Fibroblast of pulmonary artery (primary cell): ENCODE results near the gene KBTBD6.
"Not testable (repeated sequence)": the region's sequence is repeated elsewhere in the genome, so short reads cannot be mapped to it uniquely, and the experiment has no call there.

Source experiments
- DNase-seq: peaks from one replicate; pipeline ENCODE4 v3.0.0-alpha.2; 2010; ENCODE audit warnings: low read depth
- H3K4me3 ChIP-seq: replicated peaks from 2 replicates; pipeline ENCODE4 v1.5.1; 2011; ENCODE audit warnings: low read depth, mild to moderate bottlenecking, control low read depth, low read length, moderate library complexity
- TF ChIP-seq, protein P1 (sequence below): IDR thresholded peaks from 2 replicates; pipeline ENCODE4 v1.5.1; 2011; ENCODE audit warnings: mild to moderate bottlenecking, control low read depth, low read length, inconsistent platforms; ENCODE audit errors: missing control alignments

KBTBD6 gene, protein sequence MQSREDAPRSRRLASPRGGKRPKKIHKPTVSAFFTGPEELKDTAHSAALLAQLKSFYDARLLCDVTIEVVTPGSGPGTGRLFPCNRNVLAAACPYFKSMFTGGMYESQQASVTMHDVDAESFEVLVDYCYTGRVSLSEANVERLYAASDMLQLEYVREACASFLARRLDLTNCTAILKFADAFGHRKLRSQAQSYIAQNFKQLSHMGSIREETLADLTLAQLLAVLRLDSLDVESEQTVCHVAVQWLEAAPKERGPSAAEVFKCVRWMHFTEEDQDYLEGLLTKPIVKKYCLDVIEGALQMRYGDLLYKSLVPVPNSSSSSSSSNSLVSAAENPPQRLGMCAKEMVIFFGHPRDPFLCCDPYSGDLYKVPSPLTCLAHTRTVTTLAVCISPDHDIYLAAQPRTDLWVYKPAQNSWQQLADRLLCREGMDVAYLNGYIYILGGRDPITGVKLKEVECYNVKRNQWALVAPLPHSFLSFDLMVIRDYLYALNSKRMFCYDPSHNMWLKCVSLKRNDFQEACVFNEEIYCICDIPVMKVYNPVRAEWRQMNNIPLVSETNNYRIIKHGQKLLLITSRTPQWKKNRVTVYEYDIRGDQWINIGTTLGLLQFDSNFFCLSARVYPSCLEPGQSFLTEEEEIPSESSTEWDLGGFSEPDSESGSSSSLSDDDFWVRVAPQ

DNA sequence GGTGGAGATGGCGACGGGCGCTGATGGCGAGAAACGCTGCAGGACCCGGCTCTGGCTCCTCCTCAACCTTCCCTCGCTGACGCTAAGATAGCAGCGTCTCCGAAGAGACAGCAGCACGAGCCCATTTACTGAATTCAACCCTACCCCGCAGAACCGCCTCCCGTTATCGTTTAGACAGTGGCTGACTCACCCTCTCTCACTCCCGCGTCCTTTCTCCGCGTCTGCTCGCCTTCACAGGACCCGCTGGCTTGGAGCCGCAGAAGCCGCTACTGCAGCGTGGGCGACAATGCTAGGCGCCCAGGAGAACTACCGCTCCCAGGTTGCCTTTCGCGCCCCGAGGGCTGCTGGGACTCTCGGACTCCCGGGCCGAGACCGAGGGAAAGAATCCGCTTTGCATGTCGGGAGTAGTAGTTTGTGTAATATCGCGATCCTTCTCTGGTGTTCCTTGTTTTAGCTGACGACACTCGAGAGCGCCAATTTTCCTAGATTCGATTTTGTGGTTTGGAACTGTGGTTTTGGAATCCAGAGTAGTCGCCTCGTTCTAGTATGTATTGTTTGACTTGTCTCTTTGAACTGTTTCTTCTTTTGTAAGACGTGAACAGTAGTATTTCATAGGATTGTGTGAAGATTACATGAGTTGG, at the start of gene KBTBD6:
KBTBD6 (minus strand) TSS at position 291 of the 641 bp plus-strand sequence. CDS start 291 bp downstream, outside the sequence.
- H3K4me3 ChIP-seq, result peak within 1 kb of the TSS; percentile 78
- peak; percentile 99 for DNase-seq
- TF ChIP-seq, protein P1, sequence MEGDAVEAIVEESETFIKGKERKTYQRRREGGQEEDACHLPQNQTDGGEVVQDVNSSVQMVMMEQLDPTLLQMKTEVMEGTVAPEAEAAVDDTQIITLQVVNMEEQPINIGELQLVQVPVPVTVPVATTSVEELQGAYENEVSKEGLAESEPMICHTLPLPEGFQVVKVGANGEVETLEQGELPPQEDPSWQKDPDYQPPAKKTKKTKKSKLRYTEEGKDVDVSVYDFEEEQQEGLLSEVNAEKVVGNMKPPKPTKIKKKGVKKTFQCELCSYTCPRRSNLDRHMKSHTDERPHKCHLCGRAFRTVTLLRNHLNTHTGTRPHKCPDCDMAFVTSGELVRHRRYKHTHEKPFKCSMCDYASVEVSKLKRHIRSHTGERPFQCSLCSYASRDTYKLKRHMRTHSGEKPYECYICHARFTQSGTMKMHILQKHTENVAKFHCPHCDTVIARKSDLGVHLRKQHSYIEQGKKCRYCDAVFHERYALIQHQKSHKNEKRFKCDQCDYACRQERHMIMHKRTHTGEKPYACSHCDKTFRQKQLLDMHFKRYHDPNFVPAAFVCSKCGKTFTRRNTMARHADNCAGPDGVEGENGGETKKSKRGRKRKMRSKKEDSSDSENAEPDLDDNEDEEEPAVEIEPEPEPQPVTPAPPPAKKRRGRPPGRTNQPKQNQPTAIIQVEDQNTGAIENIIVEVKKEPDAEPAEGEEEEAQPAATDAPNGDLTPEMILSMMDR, result no peak

DNA sequence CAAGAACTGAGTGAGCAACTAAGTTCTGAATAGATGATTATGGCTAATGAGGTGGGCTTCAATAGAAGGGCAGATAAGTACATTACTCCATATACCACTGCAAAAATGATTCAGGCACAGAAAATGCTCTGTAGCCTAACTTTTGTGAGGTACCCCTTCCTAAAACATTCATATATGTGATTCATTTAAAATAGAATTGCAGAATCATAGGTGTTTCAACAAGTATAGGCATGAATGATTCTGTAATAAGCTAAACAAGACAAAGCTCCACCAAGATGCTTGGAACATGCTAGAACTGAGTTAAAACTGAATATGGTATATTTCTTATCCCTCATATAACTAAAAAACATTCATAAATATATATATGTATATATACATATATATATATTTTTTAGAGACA, 49.6 kb upstream of the KBTBD6 start:
- DNase-seq, result no peak
- H3K4me3 ChIP-seq, result no peak overlapping the region
- TF ChIP-seq, protein P1, result no peak

DNA sequence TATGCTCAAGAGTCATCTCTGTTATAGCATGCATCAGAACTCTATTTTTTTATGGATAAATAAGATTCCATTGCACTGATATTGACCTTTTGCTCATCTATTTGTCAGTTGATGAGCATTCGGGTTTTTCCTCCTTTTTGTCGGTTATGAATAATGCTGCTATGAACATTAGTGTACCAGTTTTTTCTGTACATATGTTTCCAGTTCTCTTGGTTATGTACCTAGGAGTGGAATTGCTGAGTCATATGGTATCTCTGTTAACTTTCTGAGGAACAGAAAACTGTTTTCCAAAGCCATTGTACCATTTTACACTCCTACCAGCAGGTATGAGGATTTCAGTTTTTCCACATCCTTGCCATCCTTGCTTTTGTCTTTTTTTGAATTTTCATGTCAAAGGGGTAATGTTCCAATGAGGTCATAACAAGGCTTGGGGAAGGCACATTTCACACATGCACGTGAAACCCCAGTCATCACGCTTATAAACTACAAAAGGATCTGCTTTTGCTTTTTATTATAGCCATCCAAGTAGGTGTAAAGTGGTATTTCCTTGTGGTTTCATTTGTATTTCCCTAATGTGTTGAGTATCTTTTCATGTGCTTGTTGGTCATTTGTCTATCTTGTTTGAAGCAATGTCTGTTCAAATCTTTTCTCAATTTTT, 47.1 kb upstream of the KBTBD6 start:
- TF ChIP-seq, protein P1, result no peak
- peak; percentile 36 for DNase-seq

DNA sequence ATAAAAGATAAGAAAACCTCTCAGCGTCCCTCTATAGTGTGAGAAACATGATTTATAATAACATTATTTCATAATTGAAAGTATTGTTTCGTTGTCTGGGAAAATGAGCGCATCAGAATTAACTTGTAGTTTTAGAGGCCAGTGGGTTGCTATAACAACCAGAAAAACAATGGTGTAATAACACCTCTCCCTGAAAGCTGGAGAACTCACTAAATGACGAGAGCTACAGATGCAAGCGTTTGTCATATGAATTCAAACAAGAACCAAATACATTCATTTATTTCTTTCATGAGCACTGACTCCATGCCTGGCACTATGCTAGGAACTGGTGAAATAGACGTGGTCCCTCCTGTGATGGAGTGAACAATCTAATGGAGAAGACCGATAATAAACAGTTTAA, 45.4 kb upstream of the KBTBD6 start:
- TF ChIP-seq, protein P1, result no peak
- DNase-seq, result peak; percentile 70
- no peak overlapping the region for H3K4me3 ChIP-seq

More for the DNA sequence above, 47.1 kb upstream of the KBTBD6 start:
- H3K4me3 ChIP-seq, result no peak overlapping the region

DNA sequence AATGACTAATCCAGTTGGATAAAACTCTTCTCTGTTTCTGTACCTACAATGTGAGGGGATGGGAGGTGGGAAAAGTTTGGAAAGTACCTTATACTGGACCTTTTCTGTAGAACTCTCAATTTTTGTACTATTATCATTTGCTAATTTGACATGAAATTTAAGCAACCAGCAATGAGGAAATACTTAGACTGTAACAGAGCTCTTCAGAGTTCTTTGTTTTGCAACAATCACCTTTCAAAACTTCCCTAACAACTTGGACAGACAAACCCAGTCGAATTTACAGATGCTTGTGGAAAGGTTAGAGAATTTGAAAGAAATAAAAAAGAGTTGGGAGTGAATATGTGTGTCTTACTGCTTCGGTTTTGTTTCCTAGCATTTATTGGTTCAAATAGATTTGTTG, 45.0 kb upstream of the KBTBD6 start:
- DNase-seq, result peak; percentile 43
- no peak overlapping the region for H3K4me3 ChIP-seq
- TF ChIP-seq, protein P1, result no peak

DNA sequence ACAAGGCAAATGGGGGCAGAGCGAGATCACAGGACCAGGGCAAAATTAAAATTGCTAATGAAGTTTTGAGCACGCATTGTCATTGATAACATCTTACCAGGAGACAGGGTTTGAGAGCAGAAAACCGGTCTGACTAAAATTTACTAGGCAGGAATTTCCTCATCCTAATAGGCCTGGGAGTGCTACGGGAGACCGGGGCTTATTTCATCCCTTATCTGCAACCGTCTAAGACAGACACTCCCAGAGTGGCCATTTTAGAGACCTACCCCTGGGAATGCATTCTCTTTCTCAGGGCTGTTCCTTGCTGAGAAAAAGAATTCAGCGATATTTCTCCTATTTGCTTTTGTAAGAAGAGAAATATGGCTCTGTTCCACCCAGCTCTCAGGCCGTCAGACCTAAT, 43.0 kb upstream of the KBTBD6 start:
- not testable (repeated sequence) for H3K4me3 ChIP-seq, DNase-seq

DNA sequence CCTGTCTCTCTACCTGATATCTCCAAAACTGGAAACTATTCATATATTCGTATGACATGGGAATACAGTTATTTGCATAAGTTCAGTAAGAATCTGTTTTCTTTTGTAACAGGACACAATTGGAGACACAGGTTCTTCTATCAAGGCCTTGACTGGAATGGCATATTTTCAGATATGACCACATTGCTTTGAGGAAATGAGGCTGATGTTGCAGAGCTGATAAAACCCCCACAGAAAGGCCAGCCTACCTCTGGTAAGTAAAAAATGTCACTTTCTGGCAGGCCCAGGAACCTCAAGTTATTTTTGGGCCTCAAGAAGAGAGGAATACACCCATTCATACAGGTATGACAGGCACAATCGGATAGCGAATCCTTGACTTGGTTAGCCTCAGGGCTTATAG, 29.5 kb upstream of the KBTBD6 start:
- TF ChIP-seq, protein P1, result no peak
- DNase-seq, result no peak
- H3K4me3 ChIP-seq, result no peak overlapping the region
